Testis (tissue), 3 donors: ENCODE results near the gene DUOX1. TPM values are rescaled to one million over a fixed set of nuclear protein-coding genes. Genes with fewer than 3 reads are reported as not detected.

Experiments used
- DNase-seq: peaks from one replicate; pipeline ENCODE4 v3.0.0-alpha.2; 2019
- H3K27ac ChIP-seq, 2 donors: fragments of 200-600 bp; sonication (generic); one replicate each; pipeline ENCODE4 v1.5.1; 2019
- H3K27me3 ChIP-seq: fragments of 200-600 bp; sonication (generic); one replicate; pipeline ENCODE4 v1.5.1; 2019
- H3K36me3 ChIP-seq: fragments of 200-600 bp; sonication (generic); one replicate; pipeline ENCODE4 v1.5.1; 2017; ENCODE audit warnings: low read depth; ENCODE audit errors: missing control alignments
- H3K4me1 ChIP-seq: fragments of 200-600 bp; sonication (generic); one replicate; pipeline ENCODE4 v1.5.1; 2019
- H3K4me3 ChIP-seq, 2 donors: fragments of 200-600 bp; sonication (generic); one replicate each; pipeline ENCODE4 v1.5.1; 2017 to 2019
- H3K9me3 ChIP-seq: fragments of 200-600 bp; sonication (generic); one replicate; pipeline ENCODE4 v1.5.1; 2017
- POLR2A ChIP-seq: fragments of 450-650 bp; IDR thresholded peaks from one replicate; pipeline ENCODE4 v1.6.1; 2017; ENCODE audit warnings: antibody characterized with exemption, mild to moderate bottlenecking, moderate library complexity
- WGBS, 2 donors: methylation state at CpG; one replicate each; pipeline ENCODE4 v1.1.5; 2018; 5-methylcytosine and 5-hydroxymethylcytosine counted together
- intact Hi-C: fragments of 100-400 bp; cut with DNase I; formaldehyde crosslinking; loops from one replicate; pipeline ENCODE4 v1.15.1; 2023; ENCODE audit warnings: low total_unique reads
- polyA plus RNA-seq: library from polyadenylated mRNA; stranded (reverse); fragments of 350-450 nt; fragmentation: Illumina TruSeq; extraction: RNeasy Lipid Tissue Mini Kit (QIAGEN cat#74804); gene quantifications from one replicate; pipeline ENCODE4 v1.2.3, GENCODE V29; 2014; ENCODE audit warnings: low read depth, low replicate concordance; ENCODE audit not compliant: insufficient read depth
- total RNA-seq, 2 donors: library from RNA; depleted of rRNA; stranded (reverse); fragments of >200 nt; gene quantifications; one replicate each; pipeline ENCODE4 v1.2.3, GENCODE V29; 2016
- TF ChIP-seq, protein P1 (sequence below), 3 experiments: fragments of 450-650 bp in 2 of 3; fragments of 200-600 bp in 1 of 3; sonication (generic) in 1 of 3; IDR thresholded peaks; one replicate each; pipeline ENCODE4 v1.5.1; 2016 to 2019; ENCODE audit warnings: antibody characterized with exemption in 3 of 3, mild to moderate bottlenecking in 2 of 3, moderate library complexity in 1 of 3

DUOX1 gene
- total and polyA plus RNA-seq, 3 donors from 2014 or later, result 2.8 to 5.7 (median 5.3) TPM

DNA sequence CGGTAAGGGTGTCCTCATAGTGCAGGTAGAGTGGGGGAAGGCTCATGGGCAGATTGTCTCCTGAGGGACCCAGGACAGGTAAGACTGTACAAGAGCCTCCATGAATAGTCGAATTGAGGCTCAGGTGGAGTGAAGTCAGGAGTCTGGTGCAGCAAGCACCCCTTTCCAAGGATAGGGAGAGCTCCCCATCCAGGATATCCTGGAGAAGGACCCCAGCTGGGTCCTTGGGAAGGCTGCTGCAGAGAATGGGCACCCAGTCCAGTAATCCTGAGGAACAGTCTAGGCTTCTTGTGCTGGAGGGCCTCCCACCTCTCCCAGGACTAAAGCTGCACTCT is 15.1 kb upstream of the DUOX1 start:
- intact Hi-C loops, result no loop called here
- WGBS, 2 donors, result 0 to 6% methylated on average over 2 of the region's 2 CpGs
- TF ChIP-seq, protein P1, sequence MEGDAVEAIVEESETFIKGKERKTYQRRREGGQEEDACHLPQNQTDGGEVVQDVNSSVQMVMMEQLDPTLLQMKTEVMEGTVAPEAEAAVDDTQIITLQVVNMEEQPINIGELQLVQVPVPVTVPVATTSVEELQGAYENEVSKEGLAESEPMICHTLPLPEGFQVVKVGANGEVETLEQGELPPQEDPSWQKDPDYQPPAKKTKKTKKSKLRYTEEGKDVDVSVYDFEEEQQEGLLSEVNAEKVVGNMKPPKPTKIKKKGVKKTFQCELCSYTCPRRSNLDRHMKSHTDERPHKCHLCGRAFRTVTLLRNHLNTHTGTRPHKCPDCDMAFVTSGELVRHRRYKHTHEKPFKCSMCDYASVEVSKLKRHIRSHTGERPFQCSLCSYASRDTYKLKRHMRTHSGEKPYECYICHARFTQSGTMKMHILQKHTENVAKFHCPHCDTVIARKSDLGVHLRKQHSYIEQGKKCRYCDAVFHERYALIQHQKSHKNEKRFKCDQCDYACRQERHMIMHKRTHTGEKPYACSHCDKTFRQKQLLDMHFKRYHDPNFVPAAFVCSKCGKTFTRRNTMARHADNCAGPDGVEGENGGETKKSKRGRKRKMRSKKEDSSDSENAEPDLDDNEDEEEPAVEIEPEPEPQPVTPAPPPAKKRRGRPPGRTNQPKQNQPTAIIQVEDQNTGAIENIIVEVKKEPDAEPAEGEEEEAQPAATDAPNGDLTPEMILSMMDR (IDR thresholded peaks at IDR 0.05), result no peak
- TF ChIP-seq POLR2A, result no peak
- DNase-seq, result no peak
- H3K4me1 ChIP-seq, result peaks cover 17% of the 10 kb centered on the region
- no peaks in the 10 kb centered on the region for H3K27me3 ChIP-seq
- H3K4me3 ChIP-seq, result no peak overlapping the region
- H3K27ac ChIP-seq, result no peak overlapping the region
- no peaks in the 10 kb centered on the region for H3K36me3 ChIP-seq
- H3K9me3 ChIP-seq, result no peaks in the 10 kb centered on the region

DNA sequence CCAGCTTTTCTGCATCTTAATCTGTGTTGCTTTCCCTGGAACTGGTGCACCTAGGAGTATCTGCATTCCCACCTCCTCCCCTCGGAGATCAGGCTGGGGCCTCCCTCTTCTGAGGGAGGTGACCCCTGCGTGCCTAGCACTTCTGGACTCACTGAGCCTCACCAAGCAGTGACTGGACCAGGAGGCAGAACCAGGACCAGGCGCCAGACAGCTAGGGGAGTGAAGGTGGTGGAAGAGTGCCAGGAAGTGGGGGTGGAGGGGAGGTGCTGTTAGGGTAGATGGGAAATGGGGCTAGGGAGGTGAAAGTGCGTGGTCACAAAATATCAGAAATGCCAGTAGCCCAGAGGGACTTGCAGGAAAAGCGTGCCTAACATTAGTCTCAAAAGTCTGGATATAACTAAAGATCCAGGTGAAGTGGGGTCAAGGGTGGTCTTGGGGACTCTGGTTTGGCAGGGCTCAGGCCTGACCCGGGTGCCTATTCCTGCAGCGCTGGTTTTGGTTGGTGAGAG is 14.4 kb upstream of the DUOX1 start:
- Histone ChIP-seq H3K27me3 (no peaks in the 10 kb centered on the region), H3K9me3 (no peaks in the 10 kb centered on the region), H3K36me3 (no peaks in the 10 kb centered on the region), H3K4me3 (no peak overlapping the region), H3K4me1 (peaks cover 17% of the 10 kb centered on the region), H3K27ac (no peak overlapping the region)
- TF ChIP-seq, protein P1 (IDR thresholded peaks at IDR 0.05), result no peak
- TF ChIP-seq POLR2A, result no peak
- intact Hi-C loops, result no loop called here
- WGBS, 2 donors, result 53 to 56% methylated on average over 7 of the region's 7 CpGs
- DNase-seq, result no peak

DNA sequence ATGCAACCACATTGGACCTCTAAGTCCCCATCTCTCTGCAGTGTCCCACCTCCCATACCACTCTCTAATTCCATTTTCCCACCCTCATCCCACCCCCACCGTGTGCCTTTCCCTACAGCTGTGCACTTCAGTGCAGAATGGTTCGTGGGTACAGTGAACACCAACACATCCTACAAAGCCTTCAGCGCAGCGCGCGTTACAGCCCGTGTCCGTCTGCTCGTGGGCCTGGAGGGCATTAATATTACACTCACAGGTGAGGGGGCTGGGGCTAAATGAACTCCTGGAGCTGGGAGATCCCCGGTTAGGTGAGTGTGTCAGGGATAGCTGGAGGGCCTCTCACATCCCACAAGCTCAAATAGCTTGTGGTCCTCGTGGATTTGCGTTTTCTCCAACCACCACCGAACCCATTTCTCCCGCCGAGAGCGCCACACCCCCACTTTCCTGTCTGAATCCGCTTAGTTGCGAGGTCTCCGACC is 13.8 kb upstream of the DUOX1 start:
- Histone ChIP-seq H3K27me3 (no peaks in the 10 kb centered on the region), H3K4me3 (peak overlapping the region in 1 of 2 donors; percentile 9)
- intact Hi-C loops, result no loop called here

DNA sequence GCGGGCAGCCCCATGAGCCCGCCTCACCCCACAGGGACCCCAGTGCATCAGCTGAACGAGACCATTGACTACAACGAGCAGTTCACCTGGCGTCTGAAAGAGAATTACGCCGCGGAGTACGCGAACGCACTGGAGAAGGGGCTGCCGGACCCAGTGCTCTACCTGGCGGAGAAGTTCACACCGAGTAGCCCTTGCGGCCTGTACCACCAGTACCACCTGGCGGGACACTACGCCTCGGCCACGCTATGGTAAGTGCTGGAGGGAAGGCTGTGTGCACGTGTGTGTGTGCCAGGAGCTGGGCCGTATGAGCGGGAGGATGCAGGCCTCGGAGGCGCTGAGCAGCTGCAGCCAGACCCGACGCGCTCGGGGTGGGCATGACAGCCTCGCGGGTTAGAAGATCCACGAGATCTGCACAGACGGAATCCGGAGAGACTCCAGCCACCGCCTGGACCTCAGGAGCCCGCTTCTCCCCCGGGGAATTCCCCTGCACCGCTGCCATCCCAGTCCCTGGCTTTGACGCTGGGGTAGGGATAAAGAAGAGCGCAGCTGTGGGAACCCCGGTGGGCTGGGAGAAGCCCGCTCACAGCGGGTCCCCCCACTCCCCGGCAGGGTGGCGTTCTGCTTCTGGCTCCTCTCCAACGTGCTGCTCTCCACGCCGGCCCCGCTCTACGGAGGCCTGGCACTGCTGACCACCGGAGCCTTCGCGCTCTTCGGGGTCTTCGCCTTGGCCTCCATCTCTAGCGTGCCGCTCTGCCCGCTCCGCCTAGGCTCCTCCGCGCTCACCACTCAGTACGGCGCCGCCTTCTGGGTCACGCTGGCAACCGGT is 13.1 kb upstream of the DUOX1 start:
- no peak overlapping the region for H3K27ac ChIP-seq
- H3K27me3 ChIP-seq, result no peaks in the 10 kb centered on the region
- H3K4me1 ChIP-seq, result peaks cover 17% of the 10 kb centered on the region
- no peaks in the 10 kb centered on the region for H3K9me3 ChIP-seq
- TF ChIP-seq, protein P1 (IDR thresholded peaks at IDR 0.05), result no peak
- TF ChIP-seq POLR2A, result no peak
- DNase-seq, result no peak
- WGBS, 2 donors, result 18 to 24% methylated on average over 18 to 64 of the region's 65 CpGs
- peak overlapping the region in 1 of 2 donors; percentile 9 for H3K4me3 ChIP-seq
- intact Hi-C loops, result no loop called here
- no peaks in the 10 kb centered on the region for H3K36me3 ChIP-seq

More for the DNA sequence above, 13.8 kb upstream of the DUOX1 start:
- H3K9me3 ChIP-seq, result no peaks in the 10 kb centered on the region
- H3K27ac ChIP-seq, result no peak overlapping the region
- 32 to 47% methylated on average over 14 to 19 of the region's 19 CpGs for WGBS, 2 donors
- no peak for DNase-seq
- TF ChIP-seq, protein P1 (IDR thresholded peaks at IDR 0.05), result no peak
- no peak for TF ChIP-seq POLR2A
- peaks cover 17% of the 10 kb centered on the region for H3K4me1 ChIP-seq
- no peaks in the 10 kb centered on the region for H3K36me3 ChIP-seq
